ENCODE measurements around the gene SLAMF6. TPM values are rescaled to one million over a fixed set of nuclear protein-coding genes. Genes with fewer than 3 reads are reported as not detected.
"Not testable (repeated sequence)": the region's sequence is repeated elsewhere in the genome, so short reads cannot be mapped to it uniquely, and the experiment has no call there.

Gene SLAMF6
- polyA plus RNA-seq, 1 donor (not counting 4 experiments of a cell fraction or from before 2014, with no cell fraction given): not detected

- dilution Hi-C loops (cut with MboI; ENCODE audit: extremely low pct_ligation_motif_present, low sequenced_read_pairs): no loop called here
- H3K27ac ChIP-seq (ENCODE audit: control insufficient read depth, insufficient read depth, low read length): no peak overlapping the region
- no peaks in the 10 kb centered on the region for H3K9me3 ChIP-seq (ENCODE audit: control insufficient read depth, low read depth, low read length)
- FAIRE-seq (no peak), DNase-seq (ENCODE audit: low read depth, low spot score) (no peak)
- H2AFZ ChIP-seq (ENCODE audit: control insufficient read depth, low read length): no peak overlapping the region
- TF ChIP-seq CTCF (optimal IDR thresholded peaks at IDR 0.05 in 1 of 3, IDR thresholded peaks at IDR 0.05 in 1 of 3, conservative IDR thresholded peaks at IDR 0.05 in 1 of 3; ENCODE audit: extremely low read depth in 1 of 3, insufficient read depth in 2 of 3, low read length in 3 of 3) (no peak), EZH2 (IDR thresholded peaks at IDR 0.05; ENCODE audit: low read length) (no peak)
- no peak overlapping the region for H3K4me2 ChIP-seq (ENCODE audit: control insufficient read depth, extremely low read depth, insufficient read depth, low read depth, low read length)
- no peaks in the 10 kb centered on the region for H3K79me2 ChIP-seq (ENCODE audit: control insufficient read depth, insufficient read depth, low read length)
- H4K20me1 ChIP-seq (ENCODE audit: control insufficient read depth, extremely low read depth, insufficient read depth, low read length): no peaks in the 10 kb centered on the region
- no peaks in the 10 kb centered on the region for H3K9me1 ChIP-seq (ENCODE audit: control insufficient read depth, extremely low read depth, insufficient read depth, low read length)
- no peaks in the 10 kb centered on the region for H3K4me1 ChIP-seq (ENCODE audit: control insufficient read depth, extremely low read depth, insufficient read depth, low read length)
- peaks cover 10% of the 10 kb centered on the region for H3K27me3 ChIP-seq (ENCODE audit: control insufficient read depth, extremely low read depth, insufficient read depth, low read length)
- H3K4me3 ChIP-seq (ENCODE audit: control insufficient read depth in 2 of 3, extremely low read depth in 1 of 3, insufficient read depth in 2 of 3, low read depth in 1 of 3, low read length in 3 of 3): no peak overlapping the region
- no peaks in the 10 kb centered on the region for H3K36me3 ChIP-seq (ENCODE audit: control insufficient read depth in 2 of 2, extremely low read depth in 1 of 2, insufficient read depth in 2 of 2, low read length in 2 of 2)
- no peak overlapping the region for H3K9ac ChIP-seq (ENCODE audit: control insufficient read depth, extremely low read depth, insufficient read depth, low read length)
Measured at GRCh38 chr1:160500321-160500990, 22.6 kb downstream of the SLAMF6 start.

- Histone ChIP-seq H3K9me3 (ENCODE audit: control insufficient read depth, low read depth, low read length) (no peaks in the 10 kb centered on the region), H3K79me2 (ENCODE audit: control insufficient read depth, insufficient read depth, low read length) (no peaks in the 10 kb centered on the region), H3K4me3 (ENCODE audit: control insufficient read depth in 2 of 3, extremely low read depth in 1 of 3, insufficient read depth in 2 of 3, low read depth in 1 of 3, low read length in 3 of 3) (no peak overlapping the region), H3K27ac (ENCODE audit: control insufficient read depth, insufficient read depth, low read length) (no peak overlapping the region), H3K9me1 (ENCODE audit: control insufficient read depth, extremely low read depth, insufficient read depth, low read length) (no peaks in the 10 kb centered on the region), H3K4me1 (ENCODE audit: control insufficient read depth, extremely low read depth, insufficient read depth, low read length) (no peaks in the 10 kb centered on the region), H3K27me3 (ENCODE audit: control insufficient read depth, extremely low read depth, insufficient read depth, low read length) (peaks cover 10% of the 10 kb centered on the region), H3K4me2 (ENCODE audit: control insufficient read depth, extremely low read depth, insufficient read depth, low read depth, low read length) (no peak overlapping the region), H2AFZ (ENCODE audit: control insufficient read depth, low read length) (no peak overlapping the region), H3K9ac (ENCODE audit: control insufficient read depth, extremely low read depth, insufficient read depth, low read length) (no peak overlapping the region), H3K36me3 (ENCODE audit: control insufficient read depth in 2 of 2, extremely low read depth in 1 of 2, insufficient read depth in 2 of 2, low read length in 2 of 2) (no peaks in the 10 kb centered on the region), H4K20me1 (ENCODE audit: control insufficient read depth, extremely low read depth, insufficient read depth, low read length) (no peaks in the 10 kb centered on the region)
- no peak for FAIRE-seq
- dilution Hi-C loops (cut with MboI; ENCODE audit: extremely low pct_ligation_motif_present, low sequenced_read_pairs): no loop called here
- TF ChIP-seq EZH2 (IDR thresholded peaks at IDR 0.05; ENCODE audit: low read length): no peak
- TF ChIP-seq CTCF (optimal IDR thresholded peaks at IDR 0.05 in 1 of 3, IDR thresholded peaks at IDR 0.05 in 1 of 3, conservative IDR thresholded peaks at IDR 0.05 in 1 of 3; ENCODE audit: extremely low read depth in 1 of 3, insufficient read depth in 2 of 3, low read length in 3 of 3): no peak
- DNase-seq (ENCODE audit: low read depth, low spot score): no peak
Measured at GRCh38 chr1:160499631-160500030, 23.4 kb downstream of the SLAMF6 start.

- H3K9me1 ChIP-seq (ENCODE audit: control insufficient read depth, extremely low read depth, insufficient read depth, low read length); DNase-seq (ENCODE audit: low read depth, low spot score); H3K4me2 ChIP-seq (ENCODE audit: control insufficient read depth, extremely low read depth, insufficient read depth, low read depth, low read length); H3K9me3 ChIP-seq (ENCODE audit: control insufficient read depth, low read depth, low read length); H3K27me3 ChIP-seq (ENCODE audit: control insufficient read depth, extremely low read depth, insufficient read depth, low read length); H3K27ac ChIP-seq (ENCODE audit: control insufficient read depth, insufficient read depth, low read length); dilution Hi-C loops (cut with MboI; ENCODE audit: extremely low pct_ligation_motif_present, low sequenced_read_pairs); H3K4me1 ChIP-seq (ENCODE audit: control insufficient read depth, extremely low read depth, insufficient read depth, low read length); H3K9ac ChIP-seq (ENCODE audit: control insufficient read depth, extremely low read depth, insufficient read depth, low read length); H3K79me2 ChIP-seq (ENCODE audit: control insufficient read depth, insufficient read depth, low read length); FAIRE-seq; H2AFZ ChIP-seq (ENCODE audit: control insufficient read depth, low read length); H3K4me3 ChIP-seq (ENCODE audit: control insufficient read depth in 2 of 3, extremely low read depth in 1 of 3, insufficient read depth in 2 of 3, low read depth in 1 of 3, low read length in 3 of 3); H4K20me1 ChIP-seq (ENCODE audit: control insufficient read depth, extremely low read depth, insufficient read depth, low read length); H3K36me3 ChIP-seq (ENCODE audit: control insufficient read depth in 2 of 2, extremely low read depth in 1 of 2, insufficient read depth in 2 of 2, low read length in 2 of 2): not testable (repeated sequence)
Measured at GRCh38 chr1:160498301-160499065, 24.6 kb downstream of the SLAMF6 start.

Measured in keratinocyte (primary cell).